SU-DHL-6 (cell line): ENCODE data around the gene NATD1.

ENCODE experiments used
- H2AFZ ChIP-seq: fragments of 200-600 bp; sonication (generic); 2 replicates; pipeline ENCODE4 v1.6.1; 2014; ENCODE audit warnings: low read depth, mild to moderate bottlenecking, moderate library complexity, mixed read lengths, antibody characterized with exemption, low read length; ENCODE audit not compliant: severe bottlenecking
- H3F3A ChIP-seq: fragments of 200-600 bp; shearing (Covaris generic); 2 replicates; pipeline ENCODE4 v1.6.0; 2016; ENCODE audit warnings: antibody characterized with exemption, mild to moderate bottlenecking; ENCODE audit not compliant: insufficient read depth
- H3K27ac ChIP-seq: fragments of 200-600 bp; sonication (generic); 2 replicates; pipeline ENCODE4 v1.5.1; 2016; ENCODE audit warnings: low read depth, mild to moderate bottlenecking, low read length, moderate library complexity, mixed read lengths
- H3K27me3 ChIP-seq: fragments of 200-600 bp; sonication (generic), shearing (Covaris generic); 2 replicates; pipeline ENCODE4 v1.6.0; 2014; ENCODE audit warnings: mild to moderate bottlenecking, low read length
- H3K36me3 ChIP-seq: fragments of 200-600 bp; sonication (generic); 2 replicates; pipeline ENCODE4 v1.6.1; 2014; ENCODE audit warnings: mild to moderate bottlenecking, low read length, mixed read lengths
- H3K4me2 ChIP-seq: fragments of 300-600, 200-600 bp; shearing (Covaris generic), sonication (generic); 2 replicates; pipeline ENCODE4 v1.6.0; 2014; ENCODE audit warnings: low read length, low read depth, mild to moderate bottlenecking; ENCODE audit not compliant: poor library complexity, severe bottlenecking
- H3K4me3 ChIP-seq: fragments of 200-600 bp; sonication (generic); 2 replicates; pipeline ENCODE4 v1.5.1; 2014; ENCODE audit warnings: antibody characterized with exemption, low read length, mild to moderate bottlenecking, mixed read lengths; ENCODE audit not compliant: insufficient read depth, poor library complexity, severe bottlenecking
- H3K79me2 ChIP-seq: fragments of 200-600 bp; sonication (generic); 2 replicates; pipeline ENCODE4 v1.6.1; 2014; ENCODE audit warnings: mild to moderate bottlenecking, low read length, moderate library complexity; ENCODE audit not compliant: insufficient read depth
- H3K9ac ChIP-seq: fragments of 200-600 bp; sonication (generic); 2 replicates; pipeline ENCODE4 v1.7.0; 2014; ENCODE audit warnings: mild to moderate bottlenecking, low read length
- H3K9me2 ChIP-seq: fragments of 200-600 bp; sonication (generic); replicated peaks from 2 replicates; pipeline ENCODE4 v1.6.1; 2014; ENCODE audit warnings: low read length; ENCODE audit not compliant: insufficient read depth
- H3K9me3 ChIP-seq: fragments of 200-600 bp; sonication (generic); 2 replicates; pipeline ENCODE4 v1.6.1; 2014; ENCODE audit warnings: low read length, mixed read lengths; ENCODE audit not compliant: insufficient read depth
- H4K20me1 ChIP-seq: fragments of 200-600 bp; sonication (generic); 2 replicates; pipeline ENCODE4 v1.6.1; 2014; ENCODE audit warnings: low read depth, mild to moderate bottlenecking, antibody characterized with exemption, low read length, moderate library complexity, mixed read lengths
- EZH2phosphoT487 ChIP-seq: fragments of 200-600 bp; sonication (generic), shearing (Covaris generic); conservative IDR thresholded peaks from 2 replicates; pipeline ENCODE4 v1.6.1; 2018; ENCODE audit warnings: mild to moderate bottlenecking, antibody characterized with exemption, low read length, moderate library complexity, mixed read lengths
- TF ChIP-seq, protein P1 (sequence below): fragments of 200-600 bp; sonication (generic); IDR thresholded peaks from one replicate; pipeline ENCODE4 v1.5.1; 2017; ENCODE audit warnings: antibody characterized with exemption, mild to moderate bottlenecking, low read length, moderate library complexity; ENCODE audit not compliant: insufficient read depth, poor library complexity, severe bottlenecking

Gene NATD1

DNA sequence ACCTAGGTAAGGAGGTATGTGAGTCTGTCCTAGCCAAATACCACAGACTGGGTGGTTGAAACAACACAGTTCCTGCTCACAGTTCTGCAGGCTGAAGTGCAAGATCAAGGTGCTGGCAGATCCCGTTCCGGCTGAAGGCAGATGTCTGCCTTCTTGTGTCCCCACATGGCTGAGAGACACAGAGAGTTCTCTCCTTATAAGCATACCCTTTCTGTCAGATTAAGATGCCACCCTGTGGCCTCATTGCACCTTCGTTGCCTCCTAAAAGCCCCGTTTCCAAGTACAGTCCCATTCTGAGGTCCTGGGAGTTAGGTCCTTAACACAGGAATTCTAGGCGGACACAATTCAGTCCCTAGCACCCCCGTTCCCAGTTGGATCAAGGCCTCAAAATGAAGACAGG is 30.1 kb downstream of the NATD1 start:
- no peaks in the 10 kb centered on the region for H3F3A ChIP-seq
- H2AFZ ChIP-seq = no peak overlapping the region
- no peak overlapping the region for H3K27ac ChIP-seq
- no peaks in the 10 kb centered on the region for H3K27me3 ChIP-seq
- peaks cover 7% of the 10 kb centered on the region for H3K79me2 ChIP-seq
- H3K9me3 ChIP-seq = no peaks in the 10 kb centered on the region
- H3K4me3 ChIP-seq = no peak overlapping the region
- no peaks in the 10 kb centered on the region for H3K36me3 ChIP-seq
- H4K20me1 ChIP-seq = no peaks in the 10 kb centered on the region
- TF ChIP-seq EZH2phosphoT487 = no peak
- TF ChIP-seq, protein P1, sequence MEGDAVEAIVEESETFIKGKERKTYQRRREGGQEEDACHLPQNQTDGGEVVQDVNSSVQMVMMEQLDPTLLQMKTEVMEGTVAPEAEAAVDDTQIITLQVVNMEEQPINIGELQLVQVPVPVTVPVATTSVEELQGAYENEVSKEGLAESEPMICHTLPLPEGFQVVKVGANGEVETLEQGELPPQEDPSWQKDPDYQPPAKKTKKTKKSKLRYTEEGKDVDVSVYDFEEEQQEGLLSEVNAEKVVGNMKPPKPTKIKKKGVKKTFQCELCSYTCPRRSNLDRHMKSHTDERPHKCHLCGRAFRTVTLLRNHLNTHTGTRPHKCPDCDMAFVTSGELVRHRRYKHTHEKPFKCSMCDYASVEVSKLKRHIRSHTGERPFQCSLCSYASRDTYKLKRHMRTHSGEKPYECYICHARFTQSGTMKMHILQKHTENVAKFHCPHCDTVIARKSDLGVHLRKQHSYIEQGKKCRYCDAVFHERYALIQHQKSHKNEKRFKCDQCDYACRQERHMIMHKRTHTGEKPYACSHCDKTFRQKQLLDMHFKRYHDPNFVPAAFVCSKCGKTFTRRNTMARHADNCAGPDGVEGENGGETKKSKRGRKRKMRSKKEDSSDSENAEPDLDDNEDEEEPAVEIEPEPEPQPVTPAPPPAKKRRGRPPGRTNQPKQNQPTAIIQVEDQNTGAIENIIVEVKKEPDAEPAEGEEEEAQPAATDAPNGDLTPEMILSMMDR = no peak
- no peaks in the 10 kb centered on the region for H3K9me2 ChIP-seq
- H3K9ac ChIP-seq = no peak overlapping the region
- H3K4me2 ChIP-seq = no peak overlapping the region

DNA sequence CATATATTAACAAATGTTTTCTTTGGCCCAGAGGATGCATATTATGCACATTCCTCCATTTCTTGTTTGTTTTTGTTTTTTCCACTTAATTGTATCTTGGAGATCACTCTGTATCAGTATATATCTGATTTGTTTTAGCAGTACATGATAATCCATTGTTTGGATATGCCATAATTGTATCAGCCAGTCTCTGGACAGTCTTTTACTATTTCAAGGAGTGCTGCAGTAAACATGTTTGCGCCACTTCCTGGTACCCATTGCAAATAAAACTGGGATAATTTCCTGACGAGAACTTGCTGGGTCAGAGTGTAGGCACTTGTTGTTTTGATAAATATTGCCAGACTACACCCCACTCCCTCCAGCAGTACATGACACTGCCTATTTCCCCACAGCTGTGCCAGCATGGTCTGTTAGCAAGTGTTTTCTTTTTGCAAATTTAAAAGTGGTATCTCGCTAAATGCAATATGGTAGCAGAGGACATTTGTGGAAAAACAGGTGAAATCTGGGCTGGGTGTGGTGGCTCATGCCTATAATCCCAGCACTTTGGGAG is 34.3 kb downstream of the NATD1 start:
- H3K36me3 ChIP-seq = no peaks in the 10 kb centered on the region
- H3K27ac ChIP-seq = no peak overlapping the region
- no peaks in the 10 kb centered on the region for H4K20me1 ChIP-seq
- no peaks in the 10 kb centered on the region for H3K9me2 ChIP-seq
- no peaks in the 10 kb centered on the region for H3F3A ChIP-seq
- H3K79me2 ChIP-seq = peaks cover 41% of the 10 kb centered on the region
- no peaks in the 10 kb centered on the region for H3K27me3 ChIP-seq
- H3K4me3 ChIP-seq = no peak overlapping the region
- TF ChIP-seq, protein P1 = no peak
- TF ChIP-seq EZH2phosphoT487 = no peak
- no peaks in the 10 kb centered on the region for H3K9me3 ChIP-seq
- H2AFZ ChIP-seq = no peak overlapping the region
- H3K9ac ChIP-seq = no peak overlapping the region
- no peak overlapping the region for H3K4me2 ChIP-seq

DNA sequence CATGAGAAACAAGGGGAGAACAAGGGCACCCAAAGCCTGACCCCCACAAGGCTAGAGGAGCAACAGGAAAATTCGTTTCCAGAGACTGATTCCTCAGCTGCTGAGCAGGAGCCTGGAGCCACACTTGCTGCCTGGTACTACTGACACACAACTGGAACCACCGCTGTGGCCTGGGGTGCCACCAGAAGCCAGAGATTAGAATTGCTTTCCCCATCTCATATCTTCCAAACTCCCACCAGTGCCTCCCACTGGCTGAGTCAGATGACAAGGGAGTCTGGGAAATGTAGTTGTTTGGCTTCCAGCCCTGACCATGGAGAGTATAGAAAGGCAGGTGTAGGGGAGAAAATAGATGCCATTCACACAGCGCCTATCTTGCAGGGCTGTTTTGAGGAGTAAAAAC is 35.1 kb downstream of the NATD1 start:
- H2AFZ ChIP-seq = no peak overlapping the region
- no peak overlapping the region for H3K4me2 ChIP-seq
- no peak overlapping the region for H3K27ac ChIP-seq
- H4K20me1 ChIP-seq = peaks cover under 1% of the 10 kb centered on the region; the same call in 1 of the 2 replicates
- H3K79me2 ChIP-seq = peaks cover 48% of the 10 kb centered on the region
- H3F3A ChIP-seq = no peaks in the 10 kb centered on the region
- H3K9me3 ChIP-seq = no peaks in the 10 kb centered on the region
- H3K36me3 ChIP-seq = no peaks in the 10 kb centered on the region
- H3K4me3 ChIP-seq = no peak overlapping the region
- H3K9ac ChIP-seq = no peak overlapping the region
- H3K9me2 ChIP-seq = no peaks in the 10 kb centered on the region
- no peak for TF ChIP-seq EZH2phosphoT487
- TF ChIP-seq, protein P1 = no peak
- H3K27me3 ChIP-seq = no peaks in the 10 kb centered on the region
